HCT116 (cell line): ENCODE results near the gene OXCT1.

Experiments used
- CTCF ChIP-seq, 3 experiments: fragments of 200-600 bp in 1 of 3; sonication (generic) in 1 of 3; IDR thresholded peaks in 2 of 3; conservative IDR thresholded peaks in 1 of 3; 2 replicates each; pipeline ENCODE4 v1.5.1; 2012 to 2017; ENCODE audit warnings: low read depth in 2 of 3, low read length in 2 of 3, antibody characterized with exemption in 1 of 3, borderline replicate concordance in 1 of 3, control low read depth in 1 of 3, mild to moderate bottlenecking in 1 of 3, mixed read lengths in 1 of 3, mixed run types in 1 of 3, moderate library complexity in 1 of 3; ENCODE audit not compliant: insufficient read depth in 1 of 3
- POLR2A ChIP-seq: IDR thresholded peaks from 2 replicates; pipeline ENCODE4 v1.7.0; 2011; ENCODE audit warnings: borderline replicate concordance; ENCODE audit not compliant: insufficient read depth, insufficient read length; ENCODE audit errors: extremely low read depth

- no peak for TF ChIP-seq CTCF (IDR thresholded peaks at IDR 0.05 in 2 of 3, conservative IDR thresholded peaks at IDR 0.05 in 1 of 3; ENCODE audit: borderline replicate concordance in 1 of 3, insufficient read depth in 1 of 3, low read depth in 2 of 3, low read length in 2 of 3)
- no peak for TF ChIP-seq POLR2A
These were observed 114.5 kb downstream of the OXCT1 start for GRCh38 chr5:41755705-41756104.
